SK-N-SH (cell line): ENCODE measurements around the gene GNPTAB. TPM values are rescaled to one million over a fixed set of nuclear protein-coding genes. Genes with fewer than 3 reads are reported as not detected.
"Not testable (repeated sequence)": the region's sequence is repeated elsewhere in the genome, so short reads cannot be mapped to it uniquely, and the experiment has no call there.

ENCODE experiments used
- CTCF ChIA-PET: fragments of 300-600, 350-600 bp; formaldehyde crosslinking; extraction: SDS; loops from one replicate; lab custom pipeline; 2021; lab: Yijun Ruan, JAX
- POLR2A ChIA-PET: fragments of 350-600 bp; sonication (Branson Sonifier 250); formaldehyde crosslinking; extraction: SDS; loops from one replicate; lab custom pipeline; 2020; ENCODE audit warnings: antibody characterized with exemption, inconsistent platforms; lab: Yijun Ruan, JAX
- DNase-seq: peaks from one replicate; pipeline ENCODE4 v3.0.0; 2012
- H2AFZ ChIP-seq: fragments of 200-600 bp; sonication (generic); 2 replicates; pipeline ENCODE4 v1.8.1; 2016; ENCODE audit warnings: antibody characterized with exemption, mild to moderate bottlenecking, low read depth
- H3F3A ChIP-seq: fragments of 200-600 bp; sonication (generic); replicated peaks from 2 replicates; pipeline ENCODE3; 2016; ENCODE audit warnings: antibody characterized with exemption, mild to moderate bottlenecking; ENCODE audit not compliant: insufficient read depth
- H3K27ac ChIP-seq, 2 experiments: fragments of 200-500 bp in 1 of 2; fragments of 200-600 bp in 1 of 2; sonication (Bioruptor generic) in 1 of 2; sonication (generic), shearing (Covaris generic) in 1 of 2; 2 replicates each; pipeline versions ENCODE4 v1.5.1 to v1.6.1; 2014 to 2016; ENCODE audit warnings: low read depth in 2 of 2, inconsistent platforms in 1 of 2, low read length in 1 of 2, mild to moderate bottlenecking in 1 of 2, mixed read lengths in 1 of 2
- H3K27me3 ChIP-seq: fragments of 200-600 bp; sonication (generic), shearing (Covaris generic); 2 replicates; pipeline ENCODE4 v1.6.1; 2016; ENCODE audit warnings: mixed run types; ENCODE audit not compliant: insufficient read depth
- H3K36me3 ChIP-seq, 2 experiments: fragments of 200-500 bp in 1 of 2; fragments of 200-600 bp in 1 of 2; sonication (Bioruptor generic) in 1 of 2; sonication (generic) in 1 of 2; replicated peaks in 1 of 2; 2 replicates each; pipeline versions ENCODE3 to v1.5.1; 2014 to 2016; ENCODE audit warnings: low read length in 1 of 2, mild to moderate bottlenecking in 1 of 2; ENCODE audit not compliant: insufficient read depth in 2 of 2, control insufficient read depth in 1 of 2
- H3K4me1 ChIP-seq, 2 experiments: fragments of 200-500 bp in 1 of 2; fragments of 200-600 bp in 1 of 2; sonication (Bioruptor generic) in 1 of 2; sonication (generic), shearing (Covaris generic) in 1 of 2; 2 replicates each; pipeline versions ENCODE4 v1.5.1 to v1.6.1; 2014 to 2016; ENCODE audit warnings: low read depth in 1 of 2, low read length in 1 of 2, mixed run types in 1 of 2; ENCODE audit not compliant: insufficient read depth in 2 of 2, control insufficient read depth in 1 of 2
- H3K4me2 ChIP-seq: fragments of 200-600 bp; sonication (generic), shearing (Covaris generic); 2 replicates; pipeline ENCODE4 v1.6.1; 2017; ENCODE audit warnings: mixed run types
- H3K4me3 ChIP-seq, 2 experiments: fragments of 200-500 bp in 1 of 2; fragments of 200-600 bp in 1 of 2; sonication (Bioruptor generic) in 1 of 2; sonication (generic), shearing (Covaris generic) in 1 of 2; 2 replicates each; pipeline versions ENCODE4 v1.5.1 to v1.8.1; 2014 to 2016; ENCODE audit warnings: low read depth in 2 of 2, inconsistent platforms in 1 of 2, low read length in 1 of 2, mild to moderate bottlenecking in 1 of 2, mixed read lengths in 1 of 2, moderate library complexity in 1 of 2
- H3K79me2 ChIP-seq: fragments of 200-600 bp; sonication (generic); 2 replicates; pipeline ENCODE4 v1.8.1; 2017; ENCODE audit warnings: mild to moderate bottlenecking; ENCODE audit not compliant: insufficient read depth
- H3K9ac ChIP-seq: fragments of 200-600 bp; sonication (generic); 2 replicates; pipeline ENCODE4 v1.6.1; 2017; ENCODE audit warnings: mixed run types
- H3K9me2 ChIP-seq: fragments of 200-600 bp; sonication (generic); 2 replicates; pipeline ENCODE4 v1.6.1; 2017; ENCODE audit warnings: mixed run types
- H3K9me3 ChIP-seq: fragments of 200-600 bp; sonication (generic); 2 replicates; pipeline ENCODE4 v1.6.1; 2017; ENCODE audit warnings: mixed run types, mild to moderate bottlenecking, moderate library complexity
- H4K20me1 ChIP-seq: fragments of 200-600 bp; sonication (generic); 2 replicates; pipeline ENCODE4 v1.6.1; 2017; ENCODE audit warnings: mild to moderate bottlenecking, mixed run types; ENCODE audit not compliant: insufficient read depth
- CTCF ChIP-seq: fragments of 200-600 bp; sonication (generic); IDR thresholded peaks from 2 replicates; pipeline ENCODE4 v1.6.1; 2017; ENCODE audit warnings: antibody characterized with exemption, mild to moderate bottlenecking, moderate library complexity
- ELF1 ChIP-seq: IDR thresholded peaks from 2 replicates; pipeline ENCODE4 v1.4.0; 2012
- FOXJ3 ChIP-seq: sonication (generic); formaldehyde crosslinking; IDR thresholded peaks from 2 replicates; pipeline ENCODE4 v1.5.1; 2020; ENCODE audit warnings: mild to moderate bottlenecking, missing genetic modification reagents
- FOXM1 ChIP-seq: IDR thresholded peaks from 2 replicates; pipeline ENCODE4 v1.4.0; 2012; ENCODE audit warnings: low read depth, mild to moderate bottlenecking
- IRF3 ChIP-seq: fragments of 150-350 bp; IDR thresholded peaks from 2 replicates; pipeline ENCODE4 v1.6.1; 2016; ENCODE audit warnings: mild to moderate bottlenecking, low read depth, low read length
- MXI1 ChIP-seq: IDR thresholded peaks from 2 replicates; pipeline ENCODE4 v1.6.1; 2012; ENCODE audit warnings: mild to moderate bottlenecking, low read depth, low read length, improper control_type of control experiment
- NFIC ChIP-seq: IDR thresholded peaks from 2 replicates; pipeline ENCODE4 v1.4.0; 2012; ENCODE audit warnings: borderline replicate concordance
- NRF1 ChIP-seq: IDR thresholded peaks from 2 replicates; pipeline ENCODE4 v1.6.1; 2012; ENCODE audit warnings: low read depth, mild to moderate bottlenecking, low read length
- RCOR1 ChIP-seq: fragments of 150-350 bp; IDR thresholded peaks from 2 replicates; pipeline ENCODE4 v1.6.1; 2017; ENCODE audit warnings: antibody characterized with exemption, low read length
- RFX5 ChIP-seq: IDR thresholded peaks from 2 replicates; pipeline ENCODE4 v1.6.1; 2012; ENCODE audit warnings: mild to moderate bottlenecking, improper control_type of control experiment, low read length
- SIN3A ChIP-seq: IDR thresholded peaks from 2 replicates; pipeline ENCODE4 v1.6.1; 2012; ENCODE audit warnings: low read depth, mild to moderate bottlenecking, low read length, moderate library complexity, borderline replicate concordance
- TCF12 ChIP-seq: IDR thresholded peaks from 2 replicates; pipeline ENCODE4 v1.4.0; 2012
- TEAD4 ChIP-seq: IDR thresholded peaks from 2 replicates; pipeline ENCODE4 v1.4.0; 2012; ENCODE audit warnings: mild to moderate bottlenecking, borderline replicate concordance; ENCODE audit not compliant: insufficient read depth
- YY1 ChIP-seq: IDR thresholded peaks from 2 replicates; pipeline ENCODE4 v1.4.0; 2012; ENCODE audit warnings: low read depth, mild to moderate bottlenecking
- WGBS: methylation state at CpG from one replicate; pipeline ENCODE4 v1.1.6; 2017; ENCODE audit warnings: low lambda C conversion rate; 5-methylcytosine and 5-hydroxymethylcytosine counted together
- polyA plus RNA-seq, 3 experiments: library from polyadenylated mRNA; depleted of rRNA; stranded (reverse); fragments of >200 nt; gene quantifications; 2 replicates each; pipeline ENCODE4 v1.2.3, GENCODE V29; 2012
- TF ChIP-seq, protein P1 (sequence below): IDR thresholded peaks from 2 replicates; pipeline ENCODE4 v1.4.0; 2012; ENCODE audit warnings: low read depth, borderline replicate concordance

GNPTAB gene
- polyA plus RNA-seq, 1 of the 3 experiments (the other 2 are of a cell fraction), result 18.8 TPM

GRCh38 chr12:101737476-101737875 is 93.3 kb downstream of the GNPTAB start (continued):
- TF ChIP-seq, protein P1, sequence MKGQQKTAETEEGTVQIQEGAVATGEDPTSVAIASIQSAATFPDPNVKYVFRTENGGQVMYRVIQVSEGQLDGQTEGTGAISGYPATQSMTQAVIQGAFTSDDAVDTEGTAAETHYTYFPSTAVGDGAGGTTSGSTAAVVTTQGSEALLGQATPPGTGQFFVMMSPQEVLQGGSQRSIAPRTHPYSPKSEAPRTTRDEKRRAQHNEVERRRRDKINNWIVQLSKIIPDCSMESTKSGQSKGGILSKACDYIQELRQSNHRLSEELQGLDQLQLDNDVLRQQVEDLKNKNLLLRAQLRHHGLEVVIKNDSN, result no peak
- no peak for TF ChIP-seq RCOR1

DNA sequence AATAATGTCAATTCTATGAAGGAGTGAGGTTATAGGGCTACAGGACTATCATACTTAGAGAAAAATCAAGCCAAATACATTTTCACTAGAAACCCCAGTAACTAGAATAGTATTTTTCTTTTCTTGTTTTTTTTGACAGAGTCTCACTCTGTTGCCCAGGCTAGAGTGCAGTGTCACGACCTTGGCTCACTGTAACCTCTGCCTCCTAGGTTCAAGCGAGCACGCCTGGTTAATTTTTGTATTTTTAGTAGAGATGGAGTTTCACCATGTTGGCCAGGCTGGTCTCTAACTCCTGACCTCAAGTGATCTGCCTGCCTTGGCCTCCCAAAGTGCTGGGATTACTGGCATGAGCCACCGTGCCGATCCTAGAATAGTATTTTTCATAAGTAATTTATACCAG is 96.3 kb downstream of the GNPTAB start:
- CTCF ChIA-PET, H3K27me3 ChIP-seq, H2AFZ ChIP-seq, H3K4me1 ChIP-seq, H3K9ac ChIP-seq, H3K4me2 ChIP-seq, H3K79me2 ChIP-seq, H4K20me1 ChIP-seq, H3K27ac ChIP-seq, H3K9me2 ChIP-seq, H3F3A ChIP-seq, DNase-seq, H3K9me3 ChIP-seq, H3K4me3 ChIP-seq, POLR2A ChIA-PET: not testable (repeated sequence)
- peaks cover 4 to 22% of the 10 kb centered on the region in 2 experiments for H3K36me3 ChIP-seq
- 89% methylated on average over 5 of the region's 5 CpGs for WGBS

DNA sequence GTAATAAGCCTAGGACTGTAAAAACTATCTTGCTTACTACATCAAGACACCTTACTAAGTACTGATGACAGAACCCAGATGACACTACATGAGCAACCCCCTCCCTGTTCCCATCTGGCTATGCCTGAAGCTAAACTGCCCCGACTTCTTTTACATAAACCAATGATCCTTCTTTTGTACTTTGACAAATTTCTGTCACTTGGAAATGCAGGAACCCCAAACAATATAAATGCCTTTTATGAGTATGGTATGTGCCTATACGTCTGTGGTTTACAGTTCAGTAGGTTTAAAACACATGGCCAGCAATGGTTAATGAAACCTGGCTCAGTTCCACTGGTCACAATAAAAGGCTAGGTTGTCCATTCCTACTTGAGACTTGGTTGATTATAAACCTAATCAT is 97.6 kb downstream of the GNPTAB start:
- Histone ChIP-seq H3K9me3 (no peaks in the 10 kb centered on the region), H3K79me2 (no peaks in the 10 kb centered on the region), H3K4me2 (no peak overlapping the region), H4K20me1 (no peaks in the 10 kb centered on the region), H3K27me3 (no peaks in the 10 kb centered on the region), H3K27ac (no peak overlapping the region), H3K9ac (no peak overlapping the region), H3F3A (peaks cover 5% of the 10 kb centered on the region), H3K4me3 (no peak overlapping the region), H3K9me2 (no peaks in the 10 kb centered on the region), H2AFZ (no peak overlapping the region), H3K36me3 (peaks cover 7 to 29% of the 10 kb centered on the region in 2 experiments), H3K4me1 (no peaks in the 10 kb centered on the region; a peak in 1 of 4 replicates)
- DNase-seq, result no peak
- ChIA-PET POLR2A (no interaction called here), CTCF (interaction anchor here (0.9 kb wide), 2 partner anchors 27 to 40 kb away, joined by 4 read pairs; no protein-coding TSS in a partner anchor)
- TF ChIP-seq NRF1, result no peak
- TF ChIP-seq RCOR1, result no peak
- no peak for TF ChIP-seq SIN3A
- no peak for TF ChIP-seq RFX5
- no peak for TF ChIP-seq FOXM1
- TF ChIP-seq CTCF, result no peak
- no peak for TF ChIP-seq MXI1
- TF ChIP-seq ELF1, result no peak
- no peak for TF ChIP-seq NFIC
- no peak for TF ChIP-seq FOXJ3 (CRISPR knock-in tag)
- no peak for TF ChIP-seq IRF3
- TF ChIP-seq TEAD4, result no peak
- TF ChIP-seq YY1, result no peak
- no peak for TF ChIP-seq TCF12
- WGBS, result 76% methylated on average over 2 of the region's 2 CpGs
